ENCODE results near the gene KCNH1. TPM values are rescaled to one million over a fixed set of nuclear protein-coding genes. Genes with fewer than 3 reads are reported as not detected.

Gene KCNH1
- total RNA-seq: under 0.01 TPM in 1 of 2 replicates, not detected in the other

GRCh38 chr1:211133836-211134669 is at the start of gene KCNH1:
Gene KCNH1, minus strand, starts transcription at chr1:211134148. Its CDS starts 203 bp downstream, at chr1:211133945.
- peaks cover 12% of the 10 kb centered on the region for H3K27me3 ChIP-seq (ENCODE audit: control insufficient read depth, insufficient read depth, low read length)
- TF ChIP-seq CTCF (IDR thresholded peaks at IDR 0.05; ENCODE audit: insufficient read depth, low read length, severe bottlenecking): peak; percentile 63
- no peaks in the 10 kb centered on the region for H3K36me3 ChIP-seq (ENCODE audit: control insufficient read depth, insufficient read depth, low read length)
- H3K4me3 ChIP-seq (ENCODE audit: low read depth, low read length): peak within 1 kb of the TSS; percentile 24
- no peak for FAIRE-seq
- peak; percentile 31 for DNase-seq (ENCODE audit: low read depth)

DNA sequence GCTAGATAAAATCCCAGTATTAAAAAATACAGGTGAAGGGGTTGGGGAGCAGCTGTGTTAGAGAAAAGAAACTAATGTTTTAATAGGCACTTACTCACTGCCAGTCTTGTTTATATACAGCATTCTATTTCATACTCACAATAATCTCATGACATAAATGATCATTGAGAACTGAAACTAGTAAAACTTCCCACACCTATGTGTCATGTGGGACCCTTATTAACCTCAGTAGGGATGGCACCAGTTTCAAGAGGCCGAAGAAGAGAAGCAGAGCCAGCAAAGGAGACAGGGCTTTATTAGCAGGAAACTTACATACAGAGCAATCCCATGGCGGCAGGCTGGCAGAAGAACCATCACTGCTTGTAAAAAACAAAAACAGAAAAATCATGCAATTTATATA is 48.8 kb upstream of the KCNH1 start:
- no peaks in the 10 kb centered on the region for H3K36me3 ChIP-seq (ENCODE audit: control insufficient read depth, insufficient read depth, low read length)
- H3K27me3 ChIP-seq (ENCODE audit: control insufficient read depth, insufficient read depth, low read length): no peaks in the 10 kb centered on the region
- FAIRE-seq: no peak

DNA sequence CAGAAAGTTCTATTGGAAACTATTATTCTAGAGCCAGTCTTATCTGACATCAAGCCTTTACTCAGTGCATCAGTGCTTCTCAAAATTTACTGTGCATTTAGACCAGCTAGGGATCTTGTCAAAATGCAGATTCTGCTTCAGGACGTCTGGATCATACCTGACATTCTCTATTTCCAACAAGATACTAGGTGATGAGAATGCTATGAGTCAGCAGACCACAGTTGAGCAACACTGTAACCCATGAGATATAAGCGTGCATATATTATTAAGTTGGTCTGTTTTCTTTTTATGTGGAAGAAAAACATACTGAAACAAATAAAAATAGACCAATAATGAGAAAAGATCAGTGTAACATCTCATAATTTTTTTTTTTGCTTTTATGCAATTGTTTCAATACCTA is 40.4 kb upstream of the KCNH1 start:
- DNase-seq (ENCODE audit: low read depth) (peak; percentile 89), FAIRE-seq (no peak)
- Histone ChIP-seq H3K4me3 (ENCODE audit: low read depth, low read length) (no peak overlapping the region), H3K36me3 (ENCODE audit: control insufficient read depth, insufficient read depth, low read length) (no peaks in the 10 kb centered on the region), H3K27me3 (ENCODE audit: control insufficient read depth, insufficient read depth, low read length) (no peaks in the 10 kb centered on the region)
- no peak for TF ChIP-seq CTCF (IDR thresholded peaks at IDR 0.05; ENCODE audit: insufficient read depth, low read length, severe bottlenecking)

More for the DNA sequence above, 48.8 kb upstream of the KCNH1 start:
- TF ChIP-seq CTCF (IDR thresholded peaks at IDR 0.05; ENCODE audit: insufficient read depth, low read length, severe bottlenecking): no peak
- DNase-seq (ENCODE audit: low read depth): no peak
- H3K4me3 ChIP-seq (ENCODE audit: low read depth, low read length): no peak overlapping the region

DNA sequence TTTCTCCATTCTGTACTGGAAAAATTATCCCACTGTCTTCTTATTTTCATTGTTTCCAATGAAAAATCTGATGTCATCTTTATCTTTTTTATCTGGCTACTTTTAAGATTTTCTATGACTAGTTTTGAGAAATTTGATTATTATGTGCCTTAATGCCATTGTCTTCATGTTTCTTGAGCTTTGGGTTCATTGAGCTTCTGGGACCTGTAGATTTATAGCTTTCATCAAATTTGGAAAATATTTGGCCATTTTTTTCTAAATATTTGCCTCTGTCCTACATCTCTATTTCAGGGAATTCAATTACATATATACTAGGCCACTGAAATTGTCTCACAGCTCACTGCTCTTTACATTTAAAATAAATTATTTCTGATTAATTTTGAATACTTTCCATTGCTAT is 38.7 kb upstream of the KCNH1 start:
- TF ChIP-seq CTCF (IDR thresholded peaks at IDR 0.05; ENCODE audit: insufficient read depth, low read length, severe bottlenecking): no peak
- Histone ChIP-seq H3K4me3 (ENCODE audit: low read depth, low read length) (no peak overlapping the region), H3K27me3 (ENCODE audit: control insufficient read depth, insufficient read depth, low read length) (no peaks in the 10 kb centered on the region), H3K36me3 (ENCODE audit: control insufficient read depth, insufficient read depth, low read length) (no peaks in the 10 kb centered on the region)
- FAIRE-seq: no peak
- no peak for DNase-seq (ENCODE audit: low read depth)

GRCh38 chr1:211169353-211169752 is 35.4 kb upstream of the KCNH1 start:
- DNase-seq (ENCODE audit: low read depth) (no peak), FAIRE-seq (no peak)
- H3K4me3 ChIP-seq (ENCODE audit: low read depth, low read length): no peak overlapping the region
- no peaks in the 10 kb centered on the region for H3K36me3 ChIP-seq (ENCODE audit: control insufficient read depth, insufficient read depth, low read length)
- no peak for TF ChIP-seq CTCF (IDR thresholded peaks at IDR 0.05; ENCODE audit: insufficient read depth, low read length, severe bottlenecking)
- H3K27me3 ChIP-seq (ENCODE audit: control insufficient read depth, insufficient read depth, low read length): no peaks in the 10 kb centered on the region
